GM19240 (cell line): ENCODE measurements around the gene TGFB2.

Source experiments
- DNase-seq: peaks from one replicate; pipeline ENCODE4 v3.0.0; 2011; ENCODE audit warnings: low spot score; ENCODE audit not compliant: insufficient read length

TGFB2 gene

GRCh38 chr1:218481116-218481775 is 136.1 kb downstream of the TGFB2 start:
- no peak for DNase-seq

DNA sequence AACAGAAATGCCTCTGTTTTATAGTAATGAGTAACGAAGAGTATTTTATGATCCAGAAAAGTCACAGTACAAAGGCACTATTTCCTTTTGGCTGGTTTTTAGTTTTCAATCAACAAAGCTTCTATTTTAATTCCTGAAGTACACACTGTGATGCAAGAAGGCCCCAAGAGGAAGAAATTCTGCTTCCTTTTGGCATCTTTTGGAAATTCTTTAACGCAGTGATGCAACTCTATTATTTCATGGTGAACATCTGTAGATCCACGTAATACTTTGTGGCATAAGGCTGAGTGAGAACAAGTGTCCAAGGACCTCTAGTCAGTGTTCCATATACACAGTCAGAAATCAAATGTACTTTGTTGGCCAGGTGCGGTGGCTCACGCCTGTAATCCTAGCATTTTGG is 137.5 kb downstream of the TGFB2 start:
- no peak for DNase-seq

DNA sequence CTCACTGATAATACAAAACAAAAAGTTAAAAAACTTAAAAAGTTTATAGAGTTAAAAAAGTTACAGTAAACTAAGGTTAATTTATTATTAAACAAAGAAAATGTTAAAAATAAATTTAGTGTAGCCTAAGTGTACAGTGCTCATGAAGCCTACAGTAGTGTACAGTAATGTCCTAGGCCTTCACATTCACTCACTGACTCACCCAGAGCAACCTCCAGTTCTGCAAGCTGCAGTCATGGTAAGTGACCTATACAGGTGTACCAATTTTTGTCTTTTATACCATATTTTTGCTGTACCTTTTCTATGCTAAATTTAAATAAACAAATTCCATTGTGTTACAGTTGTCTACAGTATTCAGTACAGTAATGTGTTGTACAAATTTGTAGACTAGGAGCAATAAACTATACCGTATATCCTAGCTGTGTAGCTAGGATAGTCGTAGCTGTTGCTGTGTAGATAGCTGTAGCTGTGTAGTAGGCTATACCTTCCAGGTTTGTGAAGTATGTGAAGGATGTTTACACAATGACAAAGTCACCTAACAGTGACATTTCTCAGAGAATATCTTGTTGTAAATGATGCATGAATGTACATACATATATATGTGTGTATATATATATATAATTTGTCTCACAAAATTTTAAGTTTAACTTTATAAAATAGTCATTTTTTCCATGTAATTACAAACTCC is 140.2 kb downstream of the TGFB2 start:
- no peak for DNase-seq

DNA sequence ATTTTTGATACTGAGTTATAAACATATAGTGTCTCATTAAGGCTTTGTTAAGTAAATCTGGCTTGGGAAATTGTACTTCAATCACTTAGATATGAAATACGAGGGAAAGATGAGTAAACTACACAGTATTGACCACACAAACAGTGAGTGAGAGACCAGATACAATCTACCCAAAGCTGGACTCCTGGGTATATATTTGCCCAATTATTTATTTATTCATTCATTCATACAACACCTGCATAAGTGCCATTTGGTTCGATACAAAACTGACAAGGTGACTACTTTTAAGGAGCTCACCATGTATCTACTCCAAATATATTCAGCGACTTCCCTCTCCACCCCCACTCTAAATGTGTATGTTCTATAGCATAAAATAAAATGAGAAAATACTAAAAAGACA is 143.4 kb downstream of the TGFB2 start:
- DNase-seq = no peak

DNA sequence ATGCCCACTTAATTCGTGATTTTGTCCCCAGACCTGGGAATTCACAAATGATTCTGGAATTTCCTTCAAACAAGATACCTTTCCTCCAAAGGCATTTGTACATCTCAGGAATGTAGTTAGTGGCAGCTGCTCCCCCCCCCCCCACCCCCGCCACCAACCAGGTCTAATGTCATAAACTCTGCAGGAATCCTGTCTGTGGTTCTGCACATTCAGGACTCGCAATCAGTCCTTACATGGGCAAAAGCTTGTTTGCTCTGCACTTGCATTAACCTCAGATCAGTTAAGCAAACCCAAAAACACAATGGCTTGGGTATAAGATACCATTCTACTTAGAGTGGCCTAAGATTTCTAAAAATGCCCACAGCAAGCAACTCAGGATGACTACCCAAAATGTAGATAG is 143.8 kb downstream of the TGFB2 start:
- DNase-seq = no peak

GRCh38 chr1:218490406-218490922 is 145.3 kb downstream of the TGFB2 start:
- DNase-seq = no peak

DNA sequence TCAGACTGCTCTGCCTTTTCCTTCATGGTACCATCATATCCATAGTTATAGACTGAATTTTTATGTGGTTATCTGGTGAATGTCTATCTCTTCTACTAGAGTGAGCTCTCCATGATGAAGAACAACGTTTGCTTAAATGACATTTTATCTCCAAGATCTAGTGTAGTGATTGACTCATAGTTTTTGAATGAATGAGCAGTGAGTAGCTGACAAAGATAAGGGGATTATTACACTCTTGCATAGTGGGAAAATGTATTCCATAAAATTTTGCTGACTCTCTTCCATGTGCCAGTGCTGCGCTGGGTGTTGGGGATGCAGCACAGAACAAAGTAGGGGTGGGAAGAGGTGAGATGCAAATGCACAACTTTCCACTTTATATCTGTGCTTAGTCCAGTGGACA is 147.7 kb downstream of the TGFB2 start:
- DNase-seq = no peak

DNA sequence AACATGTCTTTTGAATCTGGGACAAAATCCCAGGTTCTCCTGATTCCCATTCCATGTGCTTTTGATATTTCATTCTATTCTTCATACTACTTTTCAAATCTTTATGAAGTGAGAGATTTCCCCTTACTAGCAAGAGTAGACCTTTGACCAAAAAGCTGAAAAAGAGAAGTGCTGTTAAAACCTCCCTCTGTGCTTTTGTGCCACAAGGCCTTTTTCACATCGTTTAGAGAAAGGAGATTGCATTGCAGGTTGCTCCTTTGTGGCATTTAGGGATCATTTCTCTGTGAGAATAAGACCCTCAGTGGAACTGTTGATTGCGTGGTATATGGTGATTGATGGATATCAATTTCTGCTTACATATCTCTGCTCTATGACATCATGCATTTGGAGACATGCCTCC is 148.8 kb downstream of the TGFB2 start:
- DNase-seq = no peak
